ENCODE measurements around the gene SV2B.
A peak's percentile ranks its signal among the peaks of the same experiment; 100 is the strongest.
"Not testable (repeated sequence)": the region's sequence is repeated elsewhere in the genome, so short reads cannot be mapped to it uniquely, and the experiment has no call there.

Gene SV2B, protein sequence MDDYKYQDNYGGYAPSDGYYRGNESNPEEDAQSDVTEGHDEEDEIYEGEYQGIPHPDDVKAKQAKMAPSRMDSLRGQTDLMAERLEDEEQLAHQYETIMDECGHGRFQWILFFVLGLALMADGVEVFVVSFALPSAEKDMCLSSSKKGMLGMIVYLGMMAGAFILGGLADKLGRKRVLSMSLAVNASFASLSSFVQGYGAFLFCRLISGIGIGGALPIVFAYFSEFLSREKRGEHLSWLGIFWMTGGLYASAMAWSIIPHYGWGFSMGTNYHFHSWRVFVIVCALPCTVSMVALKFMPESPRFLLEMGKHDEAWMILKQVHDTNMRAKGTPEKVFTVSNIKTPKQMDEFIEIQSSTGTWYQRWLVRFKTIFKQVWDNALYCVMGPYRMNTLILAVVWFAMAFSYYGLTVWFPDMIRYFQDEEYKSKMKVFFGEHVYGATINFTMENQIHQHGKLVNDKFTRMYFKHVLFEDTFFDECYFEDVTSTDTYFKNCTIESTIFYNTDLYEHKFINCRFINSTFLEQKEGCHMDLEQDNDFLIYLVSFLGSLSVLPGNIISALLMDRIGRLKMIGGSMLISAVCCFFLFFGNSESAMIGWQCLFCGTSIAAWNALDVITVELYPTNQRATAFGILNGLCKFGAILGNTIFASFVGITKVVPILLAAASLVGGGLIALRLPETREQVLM

DNA sequence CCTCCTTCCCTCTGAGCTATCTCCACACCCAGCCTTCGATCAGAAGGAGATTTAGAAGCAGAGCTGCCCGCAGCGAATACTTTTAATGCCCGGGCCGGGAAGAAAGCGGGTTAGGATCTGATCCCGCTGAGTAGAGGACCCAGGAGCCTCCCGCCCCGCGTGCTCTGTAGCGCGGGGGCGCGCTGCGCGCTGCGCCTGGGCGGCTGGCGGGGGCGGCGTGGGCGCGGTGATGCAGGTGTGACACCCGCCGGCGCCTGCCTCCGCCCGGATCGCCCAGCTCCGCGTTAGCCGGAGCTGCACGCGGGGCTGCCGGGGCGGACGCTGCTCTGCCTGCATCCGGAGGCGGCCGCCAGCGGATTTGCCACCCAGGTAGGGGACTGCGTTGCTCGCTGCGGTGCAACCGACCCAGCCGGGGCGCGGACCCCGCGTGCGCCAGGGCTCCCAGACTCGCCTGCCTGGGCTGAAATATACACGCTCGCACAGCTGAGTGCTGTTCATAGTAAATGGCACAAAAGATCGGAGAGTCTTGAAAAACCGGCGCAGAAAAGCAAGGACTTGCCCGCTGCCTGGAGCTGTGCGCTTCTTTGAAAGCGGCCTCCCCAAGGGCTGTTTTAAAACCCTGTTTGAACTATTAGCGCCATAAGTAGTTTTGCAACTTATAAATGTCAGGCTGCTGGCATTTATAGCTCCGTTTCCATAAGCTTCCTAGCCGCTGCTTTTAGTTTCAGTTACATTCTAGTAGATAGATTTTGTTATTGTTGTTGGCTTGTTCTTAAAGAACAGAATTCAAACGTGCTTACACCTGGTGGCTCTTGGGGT is at the start of gene SV2B:
TSS of gene SV2B (plus strand) at position 263 of the 819 bp plus-strand sequence. CDS start 126,007 bp downstream, outside the sequence.
- DNase-seq (ENCODE audit: extremely low read depth in 1 of 2, low read depth in 1 of 2) = peak in 1 of 2 donors; percentile 11

DNA sequence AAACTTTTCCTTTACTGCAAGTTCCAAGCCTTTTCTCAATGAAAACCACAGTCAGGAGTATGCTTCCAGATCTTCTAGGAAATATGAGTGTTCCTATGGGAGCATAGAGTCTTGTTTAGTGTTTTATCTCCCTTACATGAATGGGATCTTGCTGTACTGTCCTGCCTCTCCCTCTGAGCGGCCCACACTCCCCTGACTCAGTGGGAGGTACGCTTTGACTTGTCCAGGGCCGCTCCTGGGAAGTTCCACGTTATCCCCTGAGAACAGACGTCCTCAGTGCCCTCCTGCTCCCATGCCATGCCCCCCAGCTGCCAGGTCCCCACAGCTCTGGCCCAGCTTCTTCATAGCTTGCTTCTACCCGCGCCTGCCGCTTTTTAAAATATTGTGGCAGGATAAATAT is 48.8 kb upstream of the SV2B start:
- no peak for DNase-seq (ENCODE audit: extremely low read depth in 1 of 2, low read depth in 1 of 2)

DNA sequence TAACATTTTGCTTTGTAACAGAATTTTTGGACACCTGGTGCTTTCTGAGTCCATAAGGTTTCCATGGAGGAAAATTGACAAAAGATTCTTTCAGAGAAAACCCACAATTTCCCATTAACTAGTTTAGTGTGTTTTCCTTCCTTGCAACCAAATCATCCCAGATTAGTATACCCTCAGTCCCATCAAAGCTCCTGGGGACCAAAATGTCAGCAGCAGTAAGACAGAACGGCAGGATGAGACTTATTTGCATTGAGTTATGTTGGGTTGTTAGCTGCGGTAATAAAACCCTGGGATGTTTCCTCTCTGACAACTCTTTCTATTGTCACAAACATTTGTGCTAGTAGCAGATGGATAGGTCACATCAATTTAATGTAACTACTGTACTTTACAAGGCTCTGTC is 45.2 kb upstream of the SV2B start:
- DNase-seq (ENCODE audit: extremely low read depth in 1 of 2, low read depth in 1 of 2) = no peak

DNA sequence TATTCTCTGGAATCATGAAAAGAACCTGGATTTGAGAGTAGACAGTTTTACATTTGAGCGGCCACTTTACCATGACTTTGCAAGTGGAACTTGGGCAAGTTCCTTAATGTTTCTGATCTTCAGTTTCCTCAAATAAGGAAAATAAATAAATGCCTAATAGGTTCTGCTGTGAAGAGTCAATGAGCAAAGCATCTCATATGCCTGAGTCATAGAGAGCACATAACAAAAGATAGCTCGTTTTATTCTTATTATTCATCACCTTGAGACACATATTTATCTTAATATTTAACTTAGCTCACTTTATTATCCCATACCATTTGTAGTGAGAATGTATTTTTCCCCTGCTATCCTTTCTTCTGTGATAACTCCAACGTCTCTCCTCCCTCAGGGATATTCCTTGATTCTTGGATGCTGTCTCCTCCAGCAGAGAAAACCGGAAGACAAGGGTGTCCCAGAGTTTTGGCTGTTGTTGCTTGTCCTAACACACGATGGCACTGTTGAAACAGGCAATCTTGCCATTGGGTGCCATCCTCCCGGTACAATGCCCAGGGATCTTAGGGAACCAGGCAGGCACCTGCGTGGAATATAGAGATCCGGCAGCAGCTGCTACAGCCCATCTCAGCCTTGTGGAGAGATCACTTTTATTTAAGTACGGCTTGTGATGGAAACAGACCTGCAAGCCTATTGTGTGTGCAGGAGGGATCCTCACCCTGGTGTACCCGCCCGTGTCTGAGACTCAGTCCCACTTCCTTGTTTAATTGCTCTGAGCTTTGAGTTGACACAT is 44.3 kb upstream of the SV2B start:
- DNase-seq (ENCODE audit: extremely low read depth in 1 of 2, low read depth in 1 of 2) = no peak

DNA sequence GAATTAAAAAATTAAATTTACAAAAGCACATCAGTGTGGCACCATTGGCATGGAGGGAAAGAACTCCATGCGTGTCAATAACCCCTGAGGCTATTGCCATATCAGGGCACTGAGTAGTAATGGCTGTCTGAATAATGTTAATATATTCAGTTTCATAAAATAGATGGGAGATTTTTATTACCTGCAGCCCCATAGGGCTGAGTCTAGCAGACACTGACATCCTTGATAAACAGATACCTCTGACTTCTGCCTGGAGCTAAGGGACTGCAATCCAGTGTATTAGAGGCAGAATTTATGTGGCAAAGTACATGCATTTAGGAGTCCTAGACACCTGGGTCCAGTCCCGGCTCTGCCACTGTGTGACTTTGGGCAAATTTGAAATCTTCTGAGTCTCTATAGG is 38.8 kb upstream of the SV2B start:
- DNase-seq (ENCODE audit: extremely low read depth in 1 of 2, low read depth in 1 of 2) = no peak

DNA sequence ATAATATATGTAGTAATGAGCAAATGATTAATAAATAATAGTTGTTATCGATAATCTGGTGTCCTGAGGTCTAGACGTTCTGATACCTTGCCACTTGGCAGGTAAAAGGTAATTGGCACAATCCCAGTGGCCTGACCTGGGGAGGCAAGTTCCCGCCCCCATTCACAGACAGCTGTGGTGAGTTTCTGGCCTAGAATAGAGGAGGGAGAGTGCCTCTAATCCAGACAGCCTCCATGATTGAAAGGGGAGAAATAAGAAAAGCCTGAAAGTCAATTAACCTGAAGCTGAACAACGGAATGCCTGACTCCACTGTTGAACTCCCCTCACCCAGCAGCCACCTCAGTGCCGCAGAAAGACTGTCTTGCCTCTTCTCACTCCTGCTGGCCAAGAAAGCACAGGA is 38.1 kb upstream of the SV2B start:
- no peak for DNase-seq (ENCODE audit: extremely low read depth in 1 of 2, low read depth in 1 of 2)

DNA sequence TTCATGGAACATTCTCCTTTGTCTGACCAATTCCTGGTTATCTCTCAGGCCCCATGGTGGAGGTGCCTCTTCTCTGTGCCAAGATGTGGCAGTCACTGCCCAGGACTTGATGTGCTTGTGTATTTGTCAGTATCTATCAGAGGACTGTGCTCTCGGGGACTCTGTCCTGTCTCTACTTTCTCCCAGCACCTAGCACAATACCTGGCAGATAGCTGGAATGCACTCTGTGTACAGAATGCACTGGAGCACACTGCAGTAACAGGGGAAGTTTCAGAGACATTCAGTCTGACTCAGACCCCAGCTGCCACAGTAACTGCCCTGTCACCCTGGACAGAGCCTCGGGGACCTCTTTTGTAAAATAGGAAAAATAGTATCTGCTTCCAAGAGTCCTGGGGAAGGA is 34.6 kb upstream of the SV2B start:
- DNase-seq (ENCODE audit: extremely low read depth in 1 of 2, low read depth in 1 of 2) = no peak

DNA sequence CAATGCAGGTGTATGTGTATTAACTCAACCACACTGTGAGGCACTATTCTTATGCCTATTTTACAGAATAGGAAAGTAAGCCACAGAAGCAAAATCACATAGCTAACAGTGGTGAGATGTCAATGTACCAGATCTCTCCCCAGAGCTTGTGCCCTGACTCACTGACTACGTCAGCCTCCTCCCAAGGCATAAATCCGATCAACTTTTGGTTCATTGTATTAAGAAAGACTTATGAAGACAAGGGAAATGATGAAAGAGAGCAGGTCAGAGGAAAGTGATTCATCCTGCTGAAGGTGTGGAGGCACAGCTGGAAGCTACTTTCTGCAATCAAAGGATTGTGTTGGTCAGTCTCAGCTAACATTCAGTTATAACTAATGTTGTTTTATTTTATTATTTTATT is 33.0 kb upstream of the SV2B start:
- DNase-seq (ENCODE audit: extremely low read depth in 1 of 2, low read depth in 1 of 2) = no peak

DNA sequence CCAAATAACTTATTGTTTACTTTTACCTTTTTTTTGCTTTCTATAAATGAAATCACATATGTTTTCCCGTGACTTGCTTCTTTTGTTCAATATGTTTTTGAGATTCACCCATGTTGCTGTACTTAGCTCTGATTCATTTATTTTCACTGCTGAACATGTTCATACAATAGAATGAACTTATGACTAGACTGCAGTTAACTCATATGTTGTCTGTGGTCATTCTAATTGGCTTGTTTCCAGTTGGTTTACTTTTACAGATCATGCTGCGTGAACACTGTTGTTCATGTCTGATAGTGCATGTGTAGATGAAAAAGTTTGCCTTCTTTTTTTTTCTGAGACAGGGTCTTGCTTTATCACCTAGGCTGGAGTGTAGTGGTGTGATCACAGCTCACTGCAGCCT is 31.6 kb upstream of the SV2B start:
- no peak for DNase-seq (ENCODE audit: extremely low read depth in 1 of 2, low read depth in 1 of 2)

DNA sequence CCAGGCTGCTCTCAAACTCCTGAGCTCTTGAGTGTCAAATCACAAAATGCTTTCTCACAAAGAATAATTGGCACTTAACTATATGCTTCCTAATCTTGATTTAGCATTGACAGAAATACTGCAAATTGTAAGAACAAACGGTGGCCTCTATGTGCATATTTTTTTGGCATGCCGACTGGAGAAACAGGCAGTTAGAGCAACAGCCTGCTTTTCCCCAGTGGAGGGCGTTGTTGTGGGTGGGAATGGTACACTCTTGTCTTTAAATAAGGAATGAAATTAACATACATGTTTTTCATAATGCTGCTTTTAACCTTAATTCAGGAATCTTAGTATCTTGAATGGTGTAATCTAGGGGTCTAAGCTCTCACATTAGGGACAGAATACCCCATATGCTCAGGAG is 31.1 kb upstream of the SV2B start:
- no peak for DNase-seq (ENCODE audit: extremely low read depth in 1 of 2, low read depth in 1 of 2)

DNA sequence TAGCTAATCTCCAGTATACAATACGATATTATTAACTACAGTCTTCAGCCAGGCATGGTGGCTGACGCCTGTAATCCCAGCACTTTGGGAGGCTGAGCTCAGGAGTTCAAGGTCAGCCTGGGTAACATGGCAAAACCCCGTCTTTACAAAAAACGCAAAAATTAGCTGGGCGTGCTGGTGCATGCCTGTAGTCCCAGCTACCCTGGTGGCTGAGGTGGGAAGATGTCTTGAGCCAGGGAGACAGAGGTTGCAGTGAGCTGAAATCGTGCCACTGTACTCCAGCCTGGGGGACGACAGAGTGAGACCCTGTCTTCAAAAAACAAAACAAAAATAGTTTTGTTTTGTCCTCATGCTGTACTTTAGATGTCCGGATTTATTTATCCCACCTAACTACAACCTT is 29.2 kb upstream of the SV2B start:
- no peak for DNase-seq (ENCODE audit: extremely low read depth in 1 of 2, low read depth in 1 of 2)

DNA sequence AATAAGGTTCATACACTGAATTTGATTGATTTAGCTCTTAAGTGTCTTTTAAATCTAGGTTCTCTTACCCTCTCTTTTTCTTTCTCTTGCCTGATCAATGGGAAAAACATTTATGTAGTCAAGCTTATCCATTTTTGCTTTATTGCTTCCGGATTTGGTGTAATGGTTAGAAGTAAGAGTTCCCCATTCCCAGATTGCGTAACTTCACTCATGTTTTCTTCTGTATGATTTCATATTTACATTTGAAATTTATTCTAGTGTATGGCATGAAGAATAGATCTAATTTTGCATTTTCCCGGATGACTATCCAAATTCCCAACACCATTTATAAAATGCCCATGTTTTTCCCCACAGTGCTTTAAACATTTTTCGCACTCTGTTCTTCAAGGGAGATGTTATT is 27.9 kb upstream of the SV2B start:
- no peak for DNase-seq (ENCODE audit: extremely low read depth in 1 of 2, low read depth in 1 of 2)

DNA sequence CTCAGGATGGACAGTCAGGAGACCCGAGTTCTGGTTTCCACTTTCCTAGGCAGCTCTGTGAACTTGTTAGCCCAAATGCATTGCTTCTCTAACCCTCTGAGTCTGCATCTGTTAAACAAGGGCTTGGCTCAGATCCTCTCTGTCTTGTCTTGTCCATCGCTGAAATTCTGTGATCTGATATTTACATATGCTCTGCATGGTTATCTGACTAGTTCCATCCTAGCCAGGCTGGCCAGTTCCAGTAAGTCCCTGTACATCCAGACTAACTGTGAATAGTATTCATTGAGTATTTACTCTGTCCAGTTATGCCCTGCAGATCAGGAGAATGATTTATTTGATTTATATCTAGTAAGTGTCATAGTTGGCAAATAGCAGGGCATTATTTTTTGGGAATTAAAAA is 27.0 kb upstream of the SV2B start:
- DNase-seq (ENCODE audit: extremely low read depth in 1 of 2, low read depth in 1 of 2) = no peak

DNA sequence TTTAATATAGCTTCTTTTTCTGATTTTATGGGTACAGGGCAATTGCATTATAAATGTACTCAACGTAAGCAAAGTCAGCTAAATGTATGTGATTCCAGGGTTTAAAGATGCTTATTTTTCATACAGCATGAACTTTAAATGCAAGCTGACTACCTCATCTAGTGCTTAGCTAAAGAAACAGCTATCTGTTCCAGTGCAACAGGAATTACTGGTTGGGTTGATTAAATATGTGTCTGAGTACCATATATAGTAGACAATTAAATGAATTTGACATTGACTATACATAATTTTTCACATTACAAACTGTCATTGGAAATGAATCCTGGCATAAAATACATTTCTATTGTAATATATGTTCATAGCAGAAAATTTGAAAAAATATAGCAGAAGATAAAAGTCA is 26.3 kb upstream of the SV2B start:
- DNase-seq (ENCODE audit: extremely low read depth in 1 of 2, low read depth in 1 of 2) = no peak

DNA sequence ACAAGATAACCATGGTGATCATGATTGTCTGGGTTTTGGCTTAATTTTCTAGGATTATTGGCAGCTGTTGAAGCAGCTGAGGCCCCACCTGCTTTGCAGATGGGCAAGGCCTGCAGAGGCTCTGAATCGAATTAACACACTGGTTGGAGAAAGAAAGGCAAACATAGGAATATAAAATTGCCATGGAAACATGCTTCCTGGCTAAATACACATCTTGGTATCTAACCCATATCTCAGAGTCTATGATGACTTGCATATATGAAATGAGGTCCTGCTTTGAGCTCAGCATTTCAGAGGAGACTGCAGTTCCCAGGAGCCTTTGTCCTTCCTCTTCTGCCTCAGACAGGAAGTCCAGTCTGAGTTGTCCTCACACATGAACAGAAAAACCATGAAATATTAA is 24.3 kb upstream of the SV2B start:
- no peak for DNase-seq (ENCODE audit: extremely low read depth in 1 of 2, low read depth in 1 of 2)

DNA sequence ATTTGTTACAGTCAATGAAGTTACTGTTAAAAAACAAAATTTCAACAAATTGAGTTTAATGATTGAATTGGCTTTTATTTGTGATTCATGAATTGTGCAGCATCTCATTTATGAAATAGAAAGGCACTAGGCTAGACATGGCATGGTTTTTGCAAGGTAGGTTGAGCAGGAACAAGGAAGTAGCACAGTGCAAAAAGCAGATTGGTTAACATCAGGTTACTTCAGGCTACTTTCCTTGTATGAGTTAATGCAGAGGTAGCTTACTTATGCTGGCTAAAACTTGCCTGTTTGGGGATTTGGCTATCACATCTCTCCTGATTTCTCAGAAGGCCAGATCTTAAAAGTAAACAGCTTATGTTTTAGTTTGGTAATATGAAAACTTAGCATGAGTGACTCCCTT is 23.0 kb upstream of the SV2B start:
- no peak for DNase-seq (ENCODE audit: extremely low read depth in 1 of 2, low read depth in 1 of 2)

DNA sequence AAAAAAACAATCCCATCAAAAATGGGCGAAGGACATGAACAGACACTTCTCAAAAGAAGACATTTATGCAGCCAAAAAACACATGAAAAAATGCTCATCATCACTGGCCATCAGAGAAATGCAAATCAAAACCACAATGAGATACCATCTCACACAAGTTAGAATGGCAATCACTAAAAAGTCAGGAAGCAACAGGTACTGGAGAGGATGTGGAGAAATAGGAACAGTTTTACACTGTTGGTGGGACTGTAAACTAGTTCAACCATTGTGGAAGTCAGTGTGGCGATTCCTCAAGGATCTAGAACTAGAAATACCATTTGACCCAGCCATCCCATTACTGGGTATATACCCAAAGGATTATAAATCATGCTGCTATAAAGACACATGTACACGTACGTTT is 6.2 kb upstream of the SV2B start:
- DNase-seq (ENCODE audit: extremely low read depth in 1 of 2, low read depth in 1 of 2) = not testable (repeated sequence)

DNA sequence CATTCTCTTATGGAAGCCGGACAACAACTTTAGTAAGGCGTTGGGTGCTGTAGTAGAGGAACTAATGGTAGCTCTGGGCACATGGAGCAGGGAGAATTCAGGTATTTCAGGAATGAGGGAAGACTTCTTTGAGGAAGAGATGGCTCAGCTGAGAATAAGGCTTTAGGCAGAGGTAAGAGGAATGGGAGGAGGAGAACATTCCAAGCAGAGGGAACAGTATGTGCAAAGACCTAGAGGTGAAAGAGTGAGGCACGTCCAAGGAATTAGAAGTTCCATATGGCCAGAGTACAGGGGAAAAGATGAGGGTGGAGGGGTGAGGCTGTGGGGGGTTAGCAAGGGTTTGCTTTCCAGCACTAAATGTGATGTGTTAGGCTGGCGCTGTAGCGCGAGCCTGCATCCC is 1.6 kb upstream of the SV2B start:
- no peak for DNase-seq (ENCODE audit: extremely low read depth in 1 of 2, low read depth in 1 of 2)

DNA sequence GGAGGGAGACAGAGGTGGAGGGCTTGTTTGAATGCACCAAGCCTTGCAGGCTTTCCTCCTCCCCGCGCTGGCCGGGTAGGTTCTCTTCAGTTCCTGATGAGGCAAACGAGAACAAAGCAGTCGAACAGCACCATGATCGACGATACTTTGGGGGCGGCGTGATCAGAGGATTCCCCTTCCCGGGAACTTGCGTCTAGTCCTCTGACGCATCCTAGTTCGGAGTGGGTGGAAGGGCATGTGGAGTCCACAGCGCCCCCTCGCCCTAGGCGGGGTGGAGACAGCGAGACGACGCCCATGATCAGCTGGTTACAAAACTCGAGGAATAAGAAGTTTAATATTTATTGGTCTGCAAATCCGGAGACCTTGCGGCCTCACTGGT is 452 bp upstream of the SV2B start:
- DNase-seq (ENCODE audit: extremely low read depth in 1 of 2, low read depth in 1 of 2) = no peak

DNA sequence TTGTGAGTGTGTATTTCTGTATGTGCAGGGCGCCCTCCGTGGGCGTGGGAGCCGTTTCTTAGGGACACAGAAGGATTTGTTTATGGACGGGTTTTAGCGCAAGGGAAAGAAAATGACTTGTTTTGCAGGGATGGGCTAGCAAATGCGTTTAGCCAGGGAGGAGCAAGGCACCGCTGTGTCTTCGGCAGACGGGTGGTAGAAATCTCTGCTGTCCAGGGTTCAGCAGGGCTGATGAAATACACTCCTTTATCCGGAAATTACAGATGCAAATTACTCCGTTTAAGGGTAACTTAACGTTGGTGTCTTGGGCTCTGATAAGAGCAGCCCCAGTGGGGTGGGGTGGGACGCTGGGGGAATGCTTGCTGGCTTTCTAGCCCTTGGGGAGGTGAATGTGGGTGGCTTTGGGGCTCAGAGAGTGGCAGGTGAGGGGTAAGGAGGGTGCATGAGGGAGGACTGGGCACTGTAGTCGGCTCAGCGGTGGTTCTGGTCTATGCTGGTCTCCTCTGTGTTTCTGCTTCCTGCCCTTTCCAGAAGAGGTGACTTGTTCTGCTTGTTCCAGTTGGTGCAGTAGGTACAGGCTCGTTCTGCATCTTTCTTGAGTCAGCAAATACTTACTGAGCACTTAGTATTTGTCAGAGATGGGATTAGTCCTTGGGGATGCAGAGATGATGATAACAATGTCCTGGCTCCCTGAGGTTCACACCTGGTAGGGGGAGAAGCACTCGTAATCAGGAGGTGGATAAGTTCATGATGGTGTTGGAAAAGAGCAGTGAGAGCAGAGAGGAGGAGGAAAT is 954 bp downstream of the SV2B start:
- DNase-seq (ENCODE audit: extremely low read depth in 1 of 2, low read depth in 1 of 2) = no peak
